GM12874 (cell line): ENCODE measurements around the gene TIGD7.

Experiments
- CTCF ChIP-seq: IDR thresholded peaks from 2 replicates; pipeline ENCODE4 v1.5.1; 2011; ENCODE audit warnings: low read depth, mild to moderate bottlenecking, control low read depth, low read length, moderate library complexity; ENCODE audit not compliant: insufficient read depth

TIGD7 gene

GRCh38 chr16:3281222-3281820 lies 23.9 kb downstream of the TIGD7 start:
- TF ChIP-seq CTCF: no peak

- no peak for TF ChIP-seq CTCF
Measured at GRCh38 chr16:3276679-3277078, 28.6 kb downstream of the TIGD7 start.

- no peak for TF ChIP-seq CTCF
Measured at GRCh38 chr16:3274947-3275346, 30.3 kb downstream of the TIGD7 start.

- TF ChIP-seq CTCF: no peak
Measured at GRCh38 chr16:3274490-3274889, 30.7 kb downstream of the TIGD7 start.

GRCh38 chr16:3268294-3268693 lies 36.9 kb downstream of the TIGD7 start:
- no peak for TF ChIP-seq CTCF

GRCh38 chr16:3266873-3267537 lies 38.2 kb downstream of the TIGD7 start:
- peak; percentile 28; the same call in 1 of the 2 replicates for TF ChIP-seq CTCF

- peak; percentile 47 for TF ChIP-seq CTCF
Measured at GRCh38 chr16:3264137-3265036, 40.8 kb downstream of the TIGD7 start.
